NT2/D1 (cell line): ENCODE data around the gene BMPER.

Experiments used
- SUZ12 ChIP-seq: IDR thresholded peaks from 2 replicates; pipeline ENCODE4 v1.6.1; 2011; ENCODE audit not compliant: insufficient read length, insufficient read depth; ENCODE audit errors: extremely low read depth
- ZNF274 ChIP-seq: IDR thresholded peaks from 2 replicates; pipeline ENCODE4 v1.6.1; 2011; ENCODE audit warnings: mild to moderate bottlenecking, low read depth, low read length

DNA sequence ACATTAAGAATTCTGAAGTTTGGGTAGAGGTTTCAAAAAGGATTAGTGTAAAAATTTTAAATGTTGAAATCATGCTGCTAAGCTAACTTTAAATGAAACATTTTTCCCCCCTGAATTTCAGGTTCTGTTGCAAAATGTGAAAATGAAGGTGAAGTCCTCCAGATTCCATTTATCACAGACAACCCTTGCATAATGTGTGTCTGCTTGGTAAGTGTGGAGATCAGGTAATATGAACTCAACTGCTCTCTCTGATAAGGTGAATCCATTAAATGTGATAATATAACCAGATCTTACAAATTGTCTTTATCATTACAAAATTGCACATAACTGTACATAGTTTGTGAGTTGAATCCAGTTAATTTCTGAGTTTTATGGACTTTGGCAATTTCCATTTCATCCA is 1.4 kb downstream of the BMPER start:
- TF ChIP-seq SUZ12 (no peak), ZNF274 (no peak)
